Gastroesophageal sphincter (tissue), 4 donors: ENCODE measurements around the gene SMAGP. TPM values are rescaled to one million over a fixed set of nuclear protein-coding genes. Genes with fewer than 3 reads are reported as not detected.

Source experiments
- ATAC-seq: fragments of 150-250 bp; one replicate; pipeline ENCODE4 v1.9.1; 2016; ENCODE audit warnings: mild to moderate bottlenecking, moderate library complexity
- H3K27ac ChIP-seq, 4 donors: fragments of 200-600 bp; sonication (generic) in 3 of 4; 1 replicate in 3 of 4; 2 replicates in 1 of 4; pipeline ENCODE4 v1.5.1; 2016 to 2019
- H3K27me3 ChIP-seq: fragments of 200-600 bp; sonication (generic); one replicate; pipeline ENCODE4 v1.5.1; 2019
- H3K36me3 ChIP-seq, 2 donors: fragments of 200-600 bp; sonication (generic); one replicate each; pipeline ENCODE4 v1.5.1; 2019; ENCODE audit warnings: control low read depth in 1 of 2
- H3K4me1 ChIP-seq, 3 donors: fragments of 200-600 bp; sonication (generic); 1 replicate in 2 of 3; 2 replicates in 1 of 3; pipeline ENCODE4 v1.5.1; 2016 to 2019; ENCODE audit warnings: control low read depth in 2 of 3
- H3K4me3 ChIP-seq, 2 donors: fragments of 200-600 bp; sonication (generic); one replicate each; pipeline ENCODE4 v1.5.1; 2019; ENCODE audit warnings: mild to moderate bottlenecking in 1 of 2, moderate library complexity in 1 of 2
- H3K9me3 ChIP-seq, 3 donors: fragments of 200-600 bp; sonication (generic); one replicate each; pipeline ENCODE4 v1.5.1; 2017 to 2019; ENCODE audit warnings: control low read depth in 2 of 3
- EP300 ChIP-seq: sonication (generic); formaldehyde crosslinking; IDR thresholded peaks from one replicate; pipeline ENCODE4 v1.6.1; 2017; ENCODE audit warnings: antibody characterized with exemption, mild to moderate bottlenecking
- POLR2A ChIP-seq, 2 donors: fragments of 450-650 bp; IDR thresholded peaks; one replicate each; pipeline ENCODE4 v1.6.1; 2017; ENCODE audit warnings: antibody characterized with exemption in 2 of 2, mild to moderate bottlenecking in 2 of 2, moderate library complexity in 1 of 2
- POLR2AphosphoS5 ChIP-seq: sonication (generic); formaldehyde crosslinking; IDR thresholded peaks from one replicate; pipeline ENCODE4 v1.6.1; 2017; ENCODE audit warnings: antibody characterized with exemption
- WGBS, 2 donors: methylation state at CpG; one replicate each; pipeline ENCODE4 v1.1.5; 2018; ENCODE audit warnings: low coverage in 1 of 2; 5-methylcytosine and 5-hydroxymethylcytosine counted together
- total RNA-seq, 4 donors: library from RNA; depleted of rRNA; stranded (reverse); fragments of >200 nt; gene quantifications; one replicate each; pipeline ENCODE4 v1.1.0, GENCODE V29; 2016
- TF ChIP-seq, protein P1 (sequence below), 4 experiments: fragments of 200-600 bp in 2 of 4; fragments of 450-650 bp in 2 of 4; sonication (generic) in 1 of 4; IDR thresholded peaks; one replicate each; pipeline ENCODE4 v1.5.1; 2017 to 2019; ENCODE audit warnings: antibody characterized with exemption in 4 of 4, mild to moderate bottlenecking in 2 of 4, moderate library complexity in 2 of 4

Gene SMAGP
- total RNA-seq, 4 donors from 2014 or later, result 1.2 to 8.0 (median 3.6) TPM

GRCh38 chr12:51202718-51203117, 67.5 kb downstream of the SMAGP start:
- no peaks in the 10 kb centered on the region for H3K9me3 ChIP-seq
- no peak for TF ChIP-seq POLR2AphosphoS5
- TF ChIP-seq, protein P1, sequence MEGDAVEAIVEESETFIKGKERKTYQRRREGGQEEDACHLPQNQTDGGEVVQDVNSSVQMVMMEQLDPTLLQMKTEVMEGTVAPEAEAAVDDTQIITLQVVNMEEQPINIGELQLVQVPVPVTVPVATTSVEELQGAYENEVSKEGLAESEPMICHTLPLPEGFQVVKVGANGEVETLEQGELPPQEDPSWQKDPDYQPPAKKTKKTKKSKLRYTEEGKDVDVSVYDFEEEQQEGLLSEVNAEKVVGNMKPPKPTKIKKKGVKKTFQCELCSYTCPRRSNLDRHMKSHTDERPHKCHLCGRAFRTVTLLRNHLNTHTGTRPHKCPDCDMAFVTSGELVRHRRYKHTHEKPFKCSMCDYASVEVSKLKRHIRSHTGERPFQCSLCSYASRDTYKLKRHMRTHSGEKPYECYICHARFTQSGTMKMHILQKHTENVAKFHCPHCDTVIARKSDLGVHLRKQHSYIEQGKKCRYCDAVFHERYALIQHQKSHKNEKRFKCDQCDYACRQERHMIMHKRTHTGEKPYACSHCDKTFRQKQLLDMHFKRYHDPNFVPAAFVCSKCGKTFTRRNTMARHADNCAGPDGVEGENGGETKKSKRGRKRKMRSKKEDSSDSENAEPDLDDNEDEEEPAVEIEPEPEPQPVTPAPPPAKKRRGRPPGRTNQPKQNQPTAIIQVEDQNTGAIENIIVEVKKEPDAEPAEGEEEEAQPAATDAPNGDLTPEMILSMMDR (IDR thresholded peaks at IDR 0.05), result no peak
- no peak for TF ChIP-seq POLR2A (IDR thresholded peaks at IDR 0.05)
- no peak for TF ChIP-seq EP300
- peaks cover 0 to 68% of the 10 kb centered on the region in 2 donors for H3K36me3 ChIP-seq
- H3K27me3 ChIP-seq, result no peaks in the 10 kb centered on the region
- H3K27ac ChIP-seq, result no peak overlapping the region
- ATAC-seq, result no peak
- H3K4me1 ChIP-seq, result no peaks in the 10 kb centered on the region
- WGBS, 2 donors, result 88 to 97% methylated on average over 3 to 4 of the region's 5 CpGs
- no peak overlapping the region for H3K4me3 ChIP-seq

GRCh38 chr12:51200806-51201205, 69.4 kb downstream of the SMAGP start:
- TF ChIP-seq POLR2A (IDR thresholded peaks at IDR 0.05) (no peak), POLR2AphosphoS5 (no peak), EP300 (no peak)
- TF ChIP-seq, protein P1 (IDR thresholded peaks at IDR 0.05), result no peak
- H3K9me3 ChIP-seq, result no peaks in the 10 kb centered on the region
- WGBS, 2 donors, result 85 to 95% methylated on average over 7 to 9 of the region's 9 CpGs
- no peaks in the 10 kb centered on the region for H3K27me3 ChIP-seq
- ATAC-seq, result no peak
- H3K36me3 ChIP-seq, result peaks cover 0 to 71% of the 10 kb centered on the region in 2 donors
- no peak overlapping the region for H3K27ac ChIP-seq
- no peak overlapping the region for H3K4me3 ChIP-seq
- H3K4me1 ChIP-seq, result no peaks in the 10 kb centered on the region

- Histone ChIP-seq H3K36me3 (peaks cover 0 to 77% of the 10 kb centered on the region in 2 donors), H3K4me3 (no peak overlapping the region), H3K9me3 (no peaks in the 10 kb centered on the region), H3K27ac (no peak overlapping the region), H3K4me1 (no peaks in the 10 kb centered on the region), H3K27me3 (no peaks in the 10 kb centered on the region)
- ATAC-seq, result no peak
- TF ChIP-seq EP300, result no peak
- TF ChIP-seq POLR2A (IDR thresholded peaks at IDR 0.05), result no peak
- TF ChIP-seq, protein P1 (IDR thresholded peaks at IDR 0.05), result no peak
- TF ChIP-seq POLR2AphosphoS5, result no peak
- WGBS, 2 donors, result 86 to 93% methylated on average over 2 of the region's 7 CpGs
Measured at GRCh38 chr12:51200156-51200555, 70.1 kb downstream of the SMAGP start.

DNA sequence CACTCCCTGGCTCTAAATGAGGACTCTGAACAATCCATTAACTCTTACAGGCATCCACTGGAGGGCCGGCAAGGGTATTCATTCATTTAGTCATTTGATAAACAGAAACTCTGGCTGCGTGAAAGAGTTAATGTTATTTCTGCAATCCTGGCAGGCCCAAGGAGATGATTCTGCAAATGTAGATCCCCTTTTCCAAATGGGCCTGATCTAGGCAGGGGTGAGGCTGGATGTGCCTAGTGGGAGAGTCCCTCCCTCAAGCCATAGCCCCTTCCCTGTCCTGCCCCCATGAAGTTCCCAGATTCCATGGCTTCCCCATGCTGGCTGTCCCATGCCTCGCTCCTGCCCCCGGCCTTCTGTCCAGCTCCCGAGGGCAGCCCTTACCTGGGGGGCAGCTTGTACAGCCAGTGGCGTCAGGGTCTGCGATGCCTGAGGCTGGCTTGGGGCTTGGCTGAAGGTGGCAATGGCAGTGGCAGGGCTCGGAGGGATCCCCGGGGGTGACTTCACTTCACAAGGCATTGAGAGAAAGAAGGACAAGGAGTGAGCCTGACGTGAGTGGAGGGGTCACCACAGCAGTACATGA, 70.8 kb downstream of the SMAGP start:
- 50% methylated on average over 1 of the region's 10 CpGs; no CpG with 5 or more reads in 1 of the 2 donors for WGBS, 2 donors
- Histone ChIP-seq H3K27ac (no peak overlapping the region), H3K9me3 (no peaks in the 10 kb centered on the region), H3K4me3 (no peak overlapping the region), H3K27me3 (no peaks in the 10 kb centered on the region), H3K36me3 (peaks cover 0 to 84% of the 10 kb centered on the region in 2 donors), H3K4me1 (no peaks in the 10 kb centered on the region)
- ATAC-seq, result no peak
- TF ChIP-seq EP300 (no peak), POLR2AphosphoS5 (no peak), POLR2A (IDR thresholded peaks at IDR 0.05) (no peak)
- TF ChIP-seq, protein P1 (IDR thresholded peaks at IDR 0.05), result no peak
